HCEC 1CT (cell line): Measurements from ENCODE around the gene URI1.
"Not testable (repeated sequence)": the region's sequence is repeated elsewhere in the genome, so short reads cannot be mapped to it uniquely, and the experiment has no call there.

Experiments
- DNase-seq: peaks from one replicate; pipeline ENCODE4 v3.0.0-alpha.2; 2017

URI1 gene

DNA sequence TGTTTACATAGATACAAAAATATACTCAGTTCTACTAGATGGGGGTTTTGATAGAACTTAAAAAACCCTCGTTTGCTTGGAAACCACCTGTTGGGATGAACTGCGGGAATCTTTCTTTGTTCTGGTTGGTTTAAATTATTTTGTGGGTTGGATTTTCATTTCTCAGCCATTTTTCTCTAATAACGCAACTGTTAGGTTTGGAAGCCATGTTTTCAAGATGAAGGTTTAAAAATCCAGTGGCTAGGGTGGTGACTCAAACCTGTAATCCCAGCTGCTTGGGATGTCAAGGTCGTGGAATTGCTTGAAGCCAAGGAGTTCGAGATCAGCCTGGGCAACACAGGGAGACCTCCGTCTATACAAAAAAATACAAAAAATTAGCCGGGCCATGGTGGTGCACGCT is 1.6 kb downstream of the URI1 start:
- peak; percentile 30 for DNase-seq

DNA sequence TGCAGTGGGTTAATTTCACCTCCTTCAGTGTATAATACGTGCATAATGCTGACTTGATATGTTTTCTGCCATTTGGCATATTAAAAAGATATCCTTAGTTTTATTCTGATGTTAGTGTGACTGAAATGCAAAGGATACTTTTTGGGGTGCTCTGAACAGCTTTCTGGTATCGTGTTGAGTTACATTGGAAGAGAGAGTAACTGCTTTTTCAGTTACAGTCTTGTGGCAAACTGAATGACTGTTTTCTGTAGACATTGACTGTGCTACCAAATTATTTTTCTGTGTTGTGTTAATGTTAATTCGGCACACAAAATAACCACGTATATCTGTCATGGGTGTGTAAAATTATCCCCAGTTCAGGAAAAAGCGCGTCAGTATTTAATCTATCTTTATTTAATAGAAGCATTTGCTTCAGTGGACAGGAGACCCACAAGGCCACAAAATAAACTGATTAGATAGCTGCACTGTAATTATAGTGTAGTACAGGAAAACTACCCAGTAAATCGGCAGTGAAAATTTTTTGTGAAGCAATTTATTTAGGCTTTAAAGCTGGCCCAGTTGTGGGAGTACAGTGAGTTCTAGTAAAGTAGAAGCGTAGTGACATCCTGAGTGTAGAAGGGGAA is 2.5 kb downstream of the URI1 start:
- DNase-seq: no peak

DNA sequence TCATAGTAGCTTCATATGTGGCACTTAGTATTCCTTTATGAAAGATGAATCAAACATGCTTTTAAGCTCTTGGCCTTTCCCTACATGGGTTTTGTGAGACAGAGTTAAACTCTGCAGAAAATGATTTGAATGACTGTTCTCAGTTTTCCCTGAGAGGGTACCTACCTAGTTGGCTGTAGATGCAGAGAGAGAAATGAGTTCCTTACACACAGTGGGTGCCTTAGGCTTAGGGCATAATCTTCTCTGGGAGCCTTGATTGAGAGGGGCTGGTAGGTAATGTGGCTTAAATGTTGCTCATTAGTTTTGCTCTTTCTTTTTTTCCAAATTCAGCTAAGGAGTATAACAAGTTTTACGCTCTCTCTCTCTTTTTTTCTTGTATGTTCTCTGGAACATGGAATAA is 3.0 kb downstream of the URI1 start:
- DNase-seq: no peak

DNA sequence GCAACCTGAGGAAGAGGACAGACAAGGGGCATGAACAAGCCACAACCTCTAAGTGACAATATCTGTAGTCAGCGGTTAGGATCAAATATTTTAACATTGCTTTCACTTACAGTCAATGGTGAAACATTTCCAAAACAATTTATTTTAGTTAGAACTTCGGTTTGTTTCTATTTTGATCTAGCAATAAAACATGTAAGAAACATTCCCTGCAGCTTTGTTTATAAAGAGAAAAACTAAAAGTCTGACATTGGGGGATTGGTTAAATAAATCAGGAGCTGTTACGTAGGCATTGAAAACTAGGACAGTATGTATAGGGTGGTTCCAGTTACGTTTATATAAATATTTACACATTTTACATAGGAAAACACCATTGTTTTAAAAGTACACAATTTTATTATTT is 3.4 kb downstream of the URI1 start:
- DNase-seq: peak; percentile 24

DNA sequence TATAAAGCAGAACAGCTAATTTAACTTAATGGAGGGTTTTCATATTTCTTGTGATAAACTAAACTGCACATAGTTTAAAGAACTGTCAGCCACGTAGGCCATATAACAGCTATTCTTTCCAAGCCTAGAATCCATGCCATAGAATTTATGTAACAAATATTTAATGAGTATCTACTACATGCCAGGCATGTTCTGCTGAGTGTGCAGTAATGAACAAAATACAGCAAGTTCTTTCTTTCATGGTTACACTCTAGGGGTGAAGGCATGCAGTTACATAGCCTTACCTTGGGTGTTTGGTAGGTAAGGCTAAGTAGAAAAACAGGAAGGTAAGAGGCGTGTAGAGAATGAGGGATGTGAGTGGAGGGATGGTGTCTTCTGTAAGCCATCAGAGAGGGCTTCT is 4.6 kb downstream of the URI1 start:
- no peak for DNase-seq

DNA sequence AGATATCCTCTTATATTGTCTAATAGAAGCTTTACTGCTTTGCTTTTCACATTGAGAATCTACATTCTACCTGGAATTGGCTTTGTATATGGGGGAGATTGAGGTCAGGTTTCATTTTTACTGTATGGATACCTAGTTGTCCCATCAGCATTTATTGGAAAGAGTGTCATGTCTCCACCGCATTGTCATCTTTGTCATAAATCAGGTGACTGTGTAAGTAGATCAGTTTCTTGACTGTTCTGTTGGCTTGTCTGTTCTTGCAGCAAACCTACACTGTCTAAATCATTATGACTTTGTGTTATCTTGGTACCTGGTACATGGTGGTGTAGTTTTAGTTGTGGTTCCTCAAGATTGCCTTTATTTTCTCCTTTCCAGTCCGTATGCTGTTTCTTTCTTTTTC is 5.8 kb downstream of the URI1 start:
- DNase-seq: no peak

DNA sequence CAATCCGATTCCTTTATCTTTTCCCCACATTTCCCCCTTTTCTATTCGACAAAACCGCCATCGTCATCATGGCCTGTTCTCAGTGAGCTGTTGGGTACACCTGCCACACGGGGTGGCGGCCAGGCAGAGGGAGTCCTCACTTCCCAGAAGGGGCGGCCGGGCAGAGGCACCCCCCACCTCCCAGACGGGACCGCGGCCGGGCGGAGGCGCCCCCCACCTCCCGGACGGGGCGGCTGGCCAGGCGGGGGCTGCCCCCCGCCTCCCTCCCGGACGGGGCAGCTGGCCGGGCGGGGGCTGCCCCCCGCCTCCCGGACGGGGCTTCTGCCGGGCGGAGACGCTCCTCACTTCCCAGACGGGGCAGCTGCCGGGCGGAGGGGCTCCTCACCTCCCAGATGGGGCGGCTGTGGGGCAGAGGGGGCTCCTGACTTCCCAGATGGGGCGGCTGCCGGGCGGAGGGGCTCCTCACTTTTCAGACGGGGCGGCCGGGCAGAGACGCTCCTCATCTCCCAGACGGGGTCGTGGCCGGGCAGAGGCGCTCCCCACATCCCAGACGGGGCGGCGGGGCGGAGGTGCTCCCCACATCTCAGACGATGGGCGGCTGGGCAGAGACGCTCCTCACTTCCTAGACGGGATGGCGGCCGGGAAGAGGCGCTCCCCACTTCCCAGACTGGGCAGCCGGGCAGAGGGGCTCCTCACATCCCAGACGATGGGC is 6.9 kb downstream of the URI1 start:
- not testable (repeated sequence) for DNase-seq

DNA sequence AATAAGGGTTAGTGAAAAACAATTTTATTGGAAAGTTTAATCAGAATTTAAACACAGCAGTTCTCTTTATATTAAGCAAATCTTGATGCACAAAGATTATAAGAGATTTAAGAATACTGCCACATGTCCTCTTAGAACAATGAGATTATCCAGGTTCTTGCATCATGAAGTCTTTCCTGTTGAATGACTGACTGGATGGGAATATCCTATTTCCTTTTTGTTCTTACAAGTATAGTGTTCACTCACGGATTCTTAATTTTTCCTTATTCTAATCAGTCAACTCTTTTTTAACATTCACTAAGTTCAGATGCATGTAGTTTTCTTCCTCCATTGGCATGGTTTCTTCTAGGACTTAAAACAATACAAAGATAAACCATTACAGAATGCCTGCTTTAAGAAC is 10.1 kb downstream of the URI1 start:
- no peak for DNase-seq

DNA sequence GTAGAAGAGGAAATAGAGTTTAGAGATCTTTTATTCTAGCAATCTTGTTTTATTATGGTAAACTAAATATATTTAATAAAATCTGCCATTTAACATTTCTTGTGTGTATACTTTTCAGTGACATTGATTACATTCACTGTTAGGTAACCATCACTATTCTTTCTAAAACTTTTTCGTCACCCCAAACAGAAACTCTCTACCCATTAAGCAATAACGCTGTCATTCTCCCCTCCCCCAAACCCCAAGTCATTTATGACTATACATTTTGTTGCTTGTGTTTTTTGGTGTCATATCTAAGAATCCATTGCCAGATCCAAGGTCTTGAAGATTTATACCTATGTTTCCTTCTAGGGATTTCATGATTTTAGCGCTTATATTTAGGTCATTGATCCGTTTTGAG is 10.6 kb downstream of the URI1 start:
- no peak for DNase-seq

DNA sequence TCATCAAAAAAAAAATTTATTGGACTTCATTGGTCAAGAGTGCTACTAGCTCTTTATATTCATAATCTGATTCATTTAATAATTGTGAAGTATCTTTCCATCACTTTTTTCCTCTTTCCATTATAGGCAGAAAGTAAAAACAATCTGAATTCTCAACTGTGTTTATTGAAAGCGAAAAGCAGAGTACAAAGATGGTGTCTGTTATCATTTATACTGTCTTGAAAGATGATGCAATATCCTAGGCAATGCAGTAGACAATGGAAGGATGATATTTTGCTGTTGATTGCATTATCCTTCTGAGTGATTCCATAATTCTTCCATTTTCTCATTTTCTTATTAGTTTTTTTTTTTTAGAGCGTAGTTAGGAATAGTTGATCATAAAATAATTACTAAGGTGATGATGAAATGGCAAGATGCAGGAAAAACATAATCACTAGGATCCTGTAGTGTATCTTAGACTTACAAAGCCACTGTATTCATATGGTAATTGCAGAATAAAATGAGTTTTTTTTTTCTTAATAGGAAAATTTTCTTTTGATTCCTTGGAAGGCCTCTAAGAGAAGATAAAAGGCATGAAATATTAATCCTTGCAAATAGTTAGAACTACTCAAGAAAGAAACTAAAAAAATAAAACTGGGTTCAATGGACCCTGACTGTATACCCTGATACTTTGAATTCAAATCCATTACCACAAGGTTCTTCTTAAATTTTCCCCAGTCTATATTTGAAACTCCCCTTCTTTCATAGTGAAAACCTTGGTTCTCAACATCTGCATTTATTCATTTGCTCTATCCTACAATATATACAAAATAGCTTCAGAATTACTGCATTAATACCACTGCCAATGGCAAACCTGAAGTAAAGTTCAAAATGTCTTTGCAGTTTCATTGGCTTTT is 11.6 kb downstream of the URI1 start:
- DNase-seq: no peak

DNA sequence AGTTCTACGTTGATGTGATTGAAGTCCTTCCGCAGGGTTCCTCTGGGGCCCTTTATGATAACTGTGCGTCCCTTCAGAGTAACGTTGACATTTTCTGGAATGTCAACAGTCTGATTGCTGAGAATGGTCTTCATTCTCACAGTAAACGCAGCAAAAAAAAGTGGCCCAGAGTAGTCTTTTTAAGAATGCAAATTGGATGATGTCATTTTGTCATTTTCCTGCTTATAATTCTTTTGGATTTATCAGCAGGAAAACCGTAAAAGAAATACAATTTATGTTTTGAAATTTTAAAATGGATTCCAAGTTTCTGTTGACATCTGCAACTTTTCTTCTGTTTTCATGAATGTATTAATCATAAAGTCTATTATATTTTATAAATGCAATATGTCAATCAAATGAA is 14.8 kb downstream of the URI1 start:
- DNase-seq: no peak

DNA sequence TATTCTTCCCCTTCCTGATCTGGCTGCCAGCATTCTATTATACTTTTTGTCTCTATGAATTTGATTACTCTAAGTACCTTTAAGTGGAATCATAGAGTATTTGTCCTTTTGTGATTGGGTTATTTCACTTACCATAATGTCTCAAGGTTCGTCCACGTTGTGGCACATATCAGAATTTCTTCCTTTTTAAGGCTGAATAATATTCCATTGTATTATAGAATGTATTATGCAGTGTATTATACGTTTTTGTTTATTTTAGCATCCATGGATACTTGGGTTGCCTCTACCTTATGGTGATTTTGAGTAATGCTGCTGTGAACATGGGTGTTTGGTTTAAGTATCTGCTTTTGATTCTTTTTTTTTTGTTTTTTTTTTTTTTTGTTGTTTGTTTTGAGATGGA is 19.3 kb downstream of the URI1 start:
- no peak for DNase-seq

DNA sequence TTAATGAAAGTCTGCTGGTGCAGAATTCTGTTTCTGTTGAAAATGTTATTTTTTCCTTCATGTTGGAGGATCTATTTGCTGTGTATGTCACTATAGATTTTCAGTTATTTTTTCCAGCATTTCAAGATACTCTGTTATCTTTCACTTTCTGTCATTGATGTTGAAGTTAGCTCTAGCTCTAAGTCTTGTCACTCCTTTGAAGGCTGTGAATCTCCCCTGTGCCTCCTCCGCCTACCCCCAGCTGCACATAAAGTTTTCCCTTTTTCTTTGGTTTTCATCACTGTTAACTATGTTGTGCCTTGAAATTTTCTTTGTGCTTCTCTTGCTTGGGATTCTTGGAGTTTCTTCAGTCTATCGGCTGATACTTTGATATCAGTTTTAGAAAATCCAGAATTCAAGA is 20.8 kb downstream of the URI1 start:
- DNase-seq: no peak

DNA sequence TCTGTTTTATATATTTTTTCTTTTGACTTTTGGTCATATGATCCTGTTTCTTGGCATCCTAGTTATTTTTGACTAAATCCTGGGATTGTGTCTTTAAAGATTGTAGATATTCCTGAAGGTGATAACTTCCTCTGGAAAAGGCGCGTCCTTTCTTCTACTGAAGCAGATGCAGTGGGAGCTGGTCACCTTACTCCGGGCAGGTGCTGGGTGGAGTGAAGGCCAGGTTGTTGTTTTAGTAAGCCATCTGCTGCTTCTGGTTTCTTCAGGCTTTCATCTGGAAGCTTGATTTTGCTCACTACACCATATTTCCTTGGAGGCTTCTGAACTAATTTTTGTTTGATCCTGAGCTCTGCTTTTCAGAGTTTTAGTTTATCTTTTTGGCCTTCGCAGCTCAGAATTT is 21.5 kb downstream of the URI1 start:
- no peak for DNase-seq

DNA sequence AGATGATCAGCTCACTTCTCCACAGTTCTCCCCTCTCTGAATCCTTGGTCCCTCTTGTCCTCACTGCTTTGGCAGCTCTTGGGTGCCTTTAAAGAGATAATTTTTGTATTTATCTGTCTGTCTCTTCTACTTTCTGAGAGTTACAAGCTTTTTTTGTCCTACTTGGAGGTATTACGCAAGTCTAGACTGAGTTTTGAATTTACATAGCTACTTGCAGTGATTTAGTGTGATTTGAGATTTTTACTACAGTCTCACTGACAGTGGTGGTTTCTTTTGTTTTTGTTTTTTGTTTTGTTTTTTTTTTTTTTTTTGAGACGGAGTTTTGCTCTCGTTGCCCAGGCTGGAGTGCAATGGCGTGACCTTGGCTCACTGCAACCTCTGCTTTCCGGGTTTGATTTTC is 22.1 kb downstream of the URI1 start:
- no peak for DNase-seq

DNA sequence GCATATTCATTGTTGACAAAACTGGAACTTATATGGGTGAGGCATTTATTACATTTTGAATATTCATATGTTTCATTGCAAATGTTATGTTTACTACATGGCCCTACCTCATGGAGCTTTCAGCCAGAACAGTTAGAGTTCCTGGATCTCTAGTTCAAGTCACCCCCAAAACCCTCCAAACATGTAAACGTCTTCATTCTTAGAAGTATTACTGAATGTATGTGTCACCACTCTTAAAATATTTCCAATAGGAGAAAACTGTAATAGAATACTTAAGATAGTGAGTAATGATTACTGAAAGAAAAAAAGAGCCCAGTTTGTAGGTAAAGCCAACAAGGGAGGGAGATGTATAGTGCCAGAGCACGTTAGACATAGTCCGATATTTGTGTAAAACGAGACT is 23.5 kb downstream of the URI1 start:
- DNase-seq: peak; percentile 89

DNA sequence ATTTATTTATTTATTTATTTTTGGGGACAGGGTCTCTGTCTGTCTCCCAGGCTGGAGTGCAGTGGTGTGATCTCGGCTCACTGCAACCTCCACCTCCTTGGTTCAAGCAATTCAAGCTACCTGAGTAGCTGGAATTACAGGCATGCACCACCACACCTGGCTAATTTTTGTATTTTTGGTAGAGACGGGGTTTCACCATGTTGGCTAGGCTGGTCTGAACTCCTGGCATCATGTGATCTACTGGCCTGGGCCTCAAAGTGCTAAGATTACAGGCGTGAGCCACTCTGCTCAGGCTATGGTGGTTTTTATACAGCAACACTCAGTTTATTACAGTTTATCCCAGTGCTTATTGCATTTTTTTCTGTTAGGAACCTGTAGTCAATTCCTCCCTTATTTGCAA is 24.1 kb downstream of the URI1 start:
- not testable (repeated sequence) for DNase-seq

DNA sequence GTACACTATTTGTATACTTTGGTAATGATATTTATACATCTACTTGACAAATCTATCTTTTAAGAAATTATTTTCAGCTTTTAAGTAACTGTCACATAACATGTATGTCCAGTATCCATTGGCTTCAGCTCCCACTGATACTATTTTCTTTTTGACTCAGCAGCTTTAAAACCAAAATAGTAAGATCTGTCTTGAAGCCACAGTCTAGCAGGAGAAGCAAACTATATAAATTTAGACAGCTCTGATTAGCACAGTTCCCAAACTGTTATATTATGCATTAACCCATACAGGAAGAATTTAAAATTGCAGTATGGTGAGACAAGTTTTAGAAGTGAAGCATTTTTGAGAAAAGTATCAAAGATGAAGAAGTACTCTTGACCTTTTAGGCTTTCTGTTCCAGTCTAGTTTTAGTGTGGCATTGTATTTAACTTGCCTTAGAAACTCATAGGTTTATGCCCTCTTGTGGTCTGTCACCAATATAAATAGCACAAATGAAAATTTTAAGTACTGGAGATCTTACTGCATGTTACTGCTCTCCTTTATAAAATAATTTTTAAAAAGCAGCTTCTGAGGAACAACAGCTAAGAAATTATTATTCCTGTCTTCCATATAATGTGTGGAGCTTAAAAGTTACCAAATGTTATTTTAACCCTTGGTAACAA is 24.7 kb downstream of the URI1 start:
- peak; percentile 45 for DNase-seq

DNA sequence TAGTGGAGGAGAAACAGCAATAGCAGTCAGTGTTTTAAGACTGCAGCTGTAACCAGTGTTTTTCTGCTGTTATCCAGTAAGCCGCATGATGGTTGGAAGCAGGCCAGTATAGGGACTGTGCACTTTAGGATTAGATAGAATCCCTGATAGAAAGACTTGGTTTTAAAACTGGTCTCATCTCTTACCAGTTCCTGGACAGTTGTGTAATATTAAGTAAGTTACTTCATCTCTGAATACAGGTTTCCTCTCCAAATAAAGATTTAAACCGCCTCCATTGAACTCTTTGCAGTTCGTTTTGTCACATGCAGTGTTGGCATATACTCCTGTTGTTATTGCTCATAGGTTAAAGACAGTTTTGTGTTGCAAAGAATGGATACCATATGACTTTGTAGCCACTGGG is 25.6 kb downstream of the URI1 start:
- DNase-seq: peak; percentile 27

DNA sequence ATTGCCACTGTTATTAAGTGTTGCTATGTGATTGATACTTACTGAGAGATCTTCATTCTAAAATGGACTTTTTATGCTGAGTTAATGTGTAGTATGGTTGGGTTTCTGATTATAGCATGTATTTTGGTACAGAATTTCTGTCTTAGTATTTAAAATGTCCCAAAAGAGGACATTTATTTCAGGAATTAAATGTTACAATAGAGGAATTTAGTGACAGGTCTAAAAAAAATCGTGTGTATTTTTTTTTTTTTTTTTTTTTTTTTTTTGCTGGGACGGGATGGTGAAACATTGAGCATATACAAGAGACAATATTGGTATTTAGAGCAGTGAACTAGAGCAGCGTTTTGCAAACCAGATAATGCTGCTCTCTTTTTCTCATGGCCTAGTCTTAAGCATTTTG is 27.9 kb downstream of the URI1 start:
- DNase-seq: no peak

DNA sequence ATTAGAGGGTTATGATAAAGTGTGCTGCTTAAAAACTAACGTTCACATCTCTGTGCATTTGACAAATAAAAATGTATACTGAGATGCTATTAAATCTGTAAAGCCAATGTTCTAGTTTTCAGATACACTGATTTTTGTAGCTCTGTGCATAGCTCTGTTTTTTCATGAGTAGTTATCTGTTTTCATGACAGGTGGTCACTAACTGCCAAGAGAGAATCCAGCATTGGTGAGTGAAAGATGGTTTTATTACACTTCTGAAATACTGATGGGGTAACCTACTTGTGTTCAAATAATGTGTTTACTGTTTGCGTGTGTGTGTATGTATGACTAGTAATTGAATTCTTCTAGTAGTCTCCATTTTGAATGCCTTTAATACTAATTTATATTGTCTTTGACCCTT is 29.0 kb downstream of the URI1 start:
- no peak for DNase-seq

DNA sequence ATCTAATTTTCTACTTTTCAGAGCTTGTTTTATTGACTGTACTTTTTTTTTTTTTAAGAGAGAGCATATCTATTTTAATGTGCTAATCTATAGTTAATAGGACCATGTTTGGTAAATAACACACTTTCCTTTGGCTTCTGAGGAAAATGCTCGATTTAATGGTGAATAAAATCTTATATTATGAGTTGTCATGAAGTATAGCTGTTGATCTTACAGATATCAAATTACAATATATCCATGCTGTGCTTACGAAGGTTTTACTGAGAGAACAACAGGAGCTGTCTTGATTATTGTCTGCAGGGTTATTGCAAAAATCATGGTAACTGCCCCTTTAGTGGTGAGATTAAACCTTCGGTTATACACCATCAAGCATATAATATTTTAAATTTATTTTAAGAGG is 29.6 kb downstream of the URI1 start:
- no peak for DNase-seq

DNA sequence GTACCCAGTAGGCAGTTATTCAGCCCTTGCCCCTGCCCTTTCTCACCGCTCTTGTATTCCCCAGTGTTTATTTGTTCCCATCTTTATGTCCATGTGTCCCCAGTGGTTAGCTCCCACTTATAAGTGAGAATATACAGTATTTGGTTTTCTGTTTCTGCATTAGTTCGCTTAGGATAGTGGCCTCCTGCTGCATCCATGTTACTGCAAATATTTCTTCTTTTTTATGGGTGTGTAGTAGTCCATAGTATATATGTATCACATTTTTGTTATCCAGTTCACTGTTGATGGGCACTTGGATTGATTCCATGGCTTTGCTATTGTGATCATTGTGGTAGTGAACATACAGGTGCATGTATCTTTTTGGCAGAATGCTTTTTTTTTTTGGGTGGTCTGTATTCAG is 32.7 kb downstream of the URI1 start:
- DNase-seq: no peak
